Sigmoid colon (tissue), 4 donors: ENCODE measurements around the gene TBP.

Source experiments
- CTCF ChIP-seq, 4 experiments: fragments of 450-650 bp in 3 of 4; fragments of 200-600 bp in 1 of 4; IDR thresholded peaks; one replicate each; pipeline ENCODE4 v1.5.1; 2016 to 2019; ENCODE audit warnings: antibody characterized with exemption in 4 of 4, mild to moderate bottlenecking in 3 of 4, moderate library complexity in 2 of 4
- EP300 ChIP-seq, 4 donors: sonication (generic); formaldehyde crosslinking; IDR thresholded peaks; one replicate each; pipeline ENCODE4 v1.6.1; 2017; ENCODE audit warnings: antibody characterized with exemption in 4 of 4
- POLR2A ChIP-seq, 2 donors: fragments of 450-650 bp; IDR thresholded peaks; one replicate each; pipeline ENCODE4 v1.6.1; 2016; ENCODE audit warnings: antibody characterized with exemption in 2 of 2, mild to moderate bottlenecking in 2 of 2, moderate library complexity in 2 of 2
- POLR2AphosphoS5 ChIP-seq, 4 donors: sonication (generic); formaldehyde crosslinking; IDR thresholded peaks; one replicate each; pipeline ENCODE4 v1.6.1; 2017; ENCODE audit warnings: antibody characterized with exemption in 4 of 4

- TF ChIP-seq CTCF (IDR thresholded peaks at IDR 0.05) (no peak), POLR2A (IDR thresholded peaks at IDR 0.05) (no peak), EP300 (IDR thresholded peaks at IDR 0.05) (no peak), POLR2AphosphoS5 (IDR thresholded peaks at IDR 0.05) (no peak)
Observed at GRCh38 chr6:170522565-170523183, 31.5 kb upstream of the TBP start.
